ENCODE results near the gene TRPV4. TPM values are rescaled to one million over a fixed set of nuclear protein-coding genes. Genes with fewer than 3 reads are reported as not detected.

Gene TRPV4
- total and polyA plus RNA-seq, 7 experiments from 2014 or later = 0.81 TPM; not detected in 6

- POLR2A ChIA-PET = no interaction called here
- Mint-ChIP-seq H3K36me3 (no peaks in the 10 kb centered on the region), H3K4me1 (peaks cover 0 to 1% (median 0%) of the 10 kb centered on the region in 7 donors), H3K27me3 (peaks cover 0 to 16% (median 0%) of the 10 kb centered on the region in 5 donors), H3K27ac (no peak overlapping the region), H3K9me3 (no peaks in the 10 kb centered on the region), H3K4me3 (no peak overlapping the region)
- CTCF ChIA-PET = no interaction called here
- H3K9me3 ChIP-seq (ENCODE audit: control insufficient read depth in 2 of 3, low read length in 3 of 3) = no peaks in the 10 kb centered on the region
- intact Hi-C loops (cut with micrococcal nuclease) = no loop called here
- ATAC-seq (no peak), DNase-seq (no peak)
- H3K27ac ChIP-seq (ENCODE audit: low read depth, low read length) = no peak overlapping the region
- H3K27me3 ChIP-seq (ENCODE audit: control insufficient read depth in 2 of 2, insufficient read depth in 2 of 2, low read length in 2 of 2) = no peaks in the 10 kb centered on the region
- H3K4me1 ChIP-seq (ENCODE audit: control insufficient read depth in 2 of 2, insufficient read depth in 2 of 2, low read length in 2 of 2) = no peaks in the 10 kb centered on the region
- no peaks in the 10 kb centered on the region for H3K36me3 ChIP-seq (ENCODE audit: control insufficient read depth in 2 of 3, insufficient read depth in 3 of 3, low read length in 3 of 3)
- H3K4me3 ChIP-seq (ENCODE audit: low read length) = no peak overlapping the region
Observed at GRCh38 chr12:109818253-109818652, 14.9 kb downstream of the TRPV4 start.

GRCh38 chr12:109817627-109818231, 15.5 kb downstream of the TRPV4 start:
- no peaks in the 10 kb centered on the region for H3K4me1 ChIP-seq (ENCODE audit: control insufficient read depth in 2 of 2, insufficient read depth in 2 of 2, low read length in 2 of 2)
- no peak overlapping the region for H3K4me3 Mint-ChIP-seq
- H3K9me3 ChIP-seq (ENCODE audit: control insufficient read depth in 2 of 3, low read length in 3 of 3) = no peaks in the 10 kb centered on the region
- no peak overlapping the region for H3K27ac ChIP-seq (ENCODE audit: low read depth, low read length)
- no peak overlapping the region for H3K27ac Mint-ChIP-seq
- H3K4me3 ChIP-seq (ENCODE audit: low read length) = no peak overlapping the region
- ChIA-PET CTCF (no interaction called here), POLR2A (no interaction called here)
- peak; percentile 56 for ATAC-seq
- no peaks in the 10 kb centered on the region for H3K27me3 ChIP-seq (ENCODE audit: control insufficient read depth in 2 of 2, insufficient read depth in 2 of 2, low read length in 2 of 2)
- no peak for DNase-seq
- intact Hi-C loops (cut with micrococcal nuclease) = no loop called here
- peaks cover 0 to 16% (median 0%) of the 10 kb centered on the region in 5 donors for H3K27me3 Mint-ChIP-seq
- no peaks in the 10 kb centered on the region for H3K9me3 Mint-ChIP-seq
- no peaks in the 10 kb centered on the region for H3K36me3 Mint-ChIP-seq
- H3K4me1 Mint-ChIP-seq = peaks cover 0 to 1% (median 0%) of the 10 kb centered on the region in 7 donors
- H3K36me3 ChIP-seq (ENCODE audit: control insufficient read depth in 2 of 3, insufficient read depth in 3 of 3, low read length in 3 of 3) = no peaks in the 10 kb centered on the region

GRCh38 chr12:109816870-109817269, 16.3 kb downstream of the TRPV4 start:
- no peaks in the 10 kb centered on the region for H3K9me3 ChIP-seq (ENCODE audit: control insufficient read depth in 2 of 3, low read length in 3 of 3)
- no peak overlapping the region for H3K27ac Mint-ChIP-seq
- ChIA-PET POLR2A (no interaction called here), CTCF (no interaction called here)
- H3K27me3 ChIP-seq (ENCODE audit: control insufficient read depth in 2 of 2, insufficient read depth in 2 of 2, low read length in 2 of 2) = no peaks in the 10 kb centered on the region
- H3K4me3 ChIP-seq (ENCODE audit: low read length) = no peak overlapping the region
- intact Hi-C loops (cut with micrococcal nuclease) = no loop called here
- H3K36me3 ChIP-seq (ENCODE audit: control insufficient read depth in 2 of 3, insufficient read depth in 3 of 3, low read length in 3 of 3) = no peaks in the 10 kb centered on the region
- H3K4me1 ChIP-seq (ENCODE audit: control insufficient read depth in 2 of 2, insufficient read depth in 2 of 2, low read length in 2 of 2) = no peaks in the 10 kb centered on the region
- no peaks in the 10 kb centered on the region for H3K9me3 Mint-ChIP-seq
- H3K4me1 Mint-ChIP-seq = peaks cover 0 to 1% (median 0%) of the 10 kb centered on the region in 7 donors
- H3K36me3 Mint-ChIP-seq = no peaks in the 10 kb centered on the region
- H3K27ac ChIP-seq (ENCODE audit: low read depth, low read length) = no peak overlapping the region
- H3K4me3 Mint-ChIP-seq = no peak overlapping the region
- no peak for ATAC-seq
- DNase-seq = no peak
- H3K27me3 Mint-ChIP-seq = peaks cover 0 to 15% (median 0%) of the 10 kb centered on the region in 5 donors

GRCh38 chr12:109815757-109816617, 17.2 kb downstream of the TRPV4 start:
- H3K4me1 Mint-ChIP-seq = peaks cover 0 to 1% (median 0%) of the 10 kb centered on the region in 7 donors

GRCh38 chr12:109815225-109815624, 18.0 kb downstream of the TRPV4 start:
- H3K4me3 Mint-ChIP-seq = no peak overlapping the region

More at GRCh38 chr12:109815757-109816617, 17.2 kb downstream of the TRPV4 start:
- H3K36me3 Mint-ChIP-seq = no peaks in the 10 kb centered on the region
- H3K36me3 ChIP-seq (ENCODE audit: control insufficient read depth in 2 of 3, insufficient read depth in 3 of 3, low read length in 3 of 3) = no peaks in the 10 kb centered on the region
- no peaks in the 10 kb centered on the region for H3K9me3 ChIP-seq (ENCODE audit: control insufficient read depth in 2 of 3, low read length in 3 of 3)
- no peak overlapping the region for H3K4me3 ChIP-seq (ENCODE audit: low read length)
- no peak overlapping the region for H3K27ac Mint-ChIP-seq
- no peak overlapping the region for H3K4me3 Mint-ChIP-seq
- intact Hi-C loops (cut with micrococcal nuclease) = no loop called here
- ChIA-PET POLR2A (no interaction called here), CTCF (no interaction called here)
- H3K4me1 ChIP-seq (ENCODE audit: control insufficient read depth in 2 of 2, insufficient read depth in 2 of 2, low read length in 2 of 2) = no peaks in the 10 kb centered on the region
- H3K27me3 ChIP-seq (ENCODE audit: control insufficient read depth in 2 of 2, insufficient read depth in 2 of 2, low read length in 2 of 2) = no peaks in the 10 kb centered on the region
- H3K27me3 Mint-ChIP-seq = peaks cover 0 to 12% (median 0%) of the 10 kb centered on the region in 5 donors
- DNase-seq (no peak), ATAC-seq (no peak)
- H3K9me3 Mint-ChIP-seq = no peaks in the 10 kb centered on the region
- no peak overlapping the region for H3K27ac ChIP-seq (ENCODE audit: low read depth, low read length)

GRCh38 chr12:109814600-109815150, 18.5 kb downstream of the TRPV4 start:
- no peak for ATAC-seq

More at GRCh38 chr12:109815225-109815624, 18.0 kb downstream of the TRPV4 start:
- Mint-ChIP-seq H3K9me3 (no peaks in the 10 kb centered on the region), H3K27ac (no peak overlapping the region), H3K36me3 (no peaks in the 10 kb centered on the region), H3K27me3 (peaks cover 0 to 12% (median 0%) of the 10 kb centered on the region in 5 donors), H3K4me1 (peaks cover 0 to 1% (median 0%) of the 10 kb centered on the region in 7 donors)
- no peak overlapping the region for H3K27ac ChIP-seq (ENCODE audit: low read depth, low read length)
- H3K4me3 ChIP-seq (ENCODE audit: low read length) = no peak overlapping the region
- ATAC-seq = no peak
- DNase-seq = no peak
- no peaks in the 10 kb centered on the region for H3K36me3 ChIP-seq (ENCODE audit: control insufficient read depth in 2 of 3, insufficient read depth in 3 of 3, low read length in 3 of 3)
- intact Hi-C loops (cut with micrococcal nuclease) = no loop called here
- H3K4me1 ChIP-seq (ENCODE audit: control insufficient read depth in 2 of 2, insufficient read depth in 2 of 2, low read length in 2 of 2) = no peaks in the 10 kb centered on the region
- H3K9me3 ChIP-seq (ENCODE audit: control insufficient read depth in 2 of 3, low read length in 3 of 3) = no peaks in the 10 kb centered on the region
- no peaks in the 10 kb centered on the region for H3K27me3 ChIP-seq (ENCODE audit: control insufficient read depth in 2 of 2, insufficient read depth in 2 of 2, low read length in 2 of 2)
- POLR2A ChIA-PET = no interaction called here
- CTCF ChIA-PET = interaction anchor here (0.9 kb wide), 1 partner anchor 30 kb away, joined by 3 read pairs; no protein-coding TSS in a partner anchor

More at GRCh38 chr12:109814600-109815150, 18.5 kb downstream of the TRPV4 start:
- intact Hi-C loops (cut with micrococcal nuclease) = no loop called here
- Mint-ChIP-seq H3K27ac (no peak overlapping the region), H3K36me3 (no peaks in the 10 kb centered on the region), H3K4me3 (no peak overlapping the region), H3K27me3 (peaks cover 0 to 8% (median 0%) of the 10 kb centered on the region in 5 donors), H3K4me1 (peaks cover 0 to 1% (median 0%) of the 10 kb centered on the region in 7 donors), H3K9me3 (no peaks in the 10 kb centered on the region)
- Histone ChIP-seq H3K27ac (ENCODE audit: low read depth, low read length) (no peak overlapping the region), H3K36me3 (ENCODE audit: control insufficient read depth in 2 of 3, insufficient read depth in 3 of 3, low read length in 3 of 3) (no peaks in the 10 kb centered on the region), H3K4me3 (ENCODE audit: low read length) (no peak overlapping the region), H3K9me3 (ENCODE audit: control insufficient read depth in 2 of 3, low read length in 3 of 3) (no peaks in the 10 kb centered on the region), H3K27me3 (ENCODE audit: control insufficient read depth in 2 of 2, insufficient read depth in 2 of 2, low read length in 2 of 2) (no peaks in the 10 kb centered on the region), H3K4me1 (ENCODE audit: control insufficient read depth in 2 of 2, insufficient read depth in 2 of 2, low read length in 2 of 2) (no peaks in the 10 kb centered on the region)
- DNase-seq = no peak
- ChIA-PET CTCF (interaction anchor here (0.9 kb wide), 1 partner anchor 30 kb away, joined by 3 read pairs; no protein-coding TSS in a partner anchor), POLR2A (no interaction called here)

Measured in naive thymus-derived CD4-positive, alpha-beta T cell (primary cell).